DND-41 (cell line): ENCODE data around the gene LDLRAP1.

Experiments
- ATAC-seq: fragments of 200-7000 bp; cut with Tn5 transposase; 3 replicates; pipeline ENCODE4 v1.9.1; 2021; ENCODE audit warnings: low read depth; ENCODE audit not compliant: insufficient read depth
- DNase-seq: peaks from one replicate; pipeline ENCODE4 v3.0.0-alpha.2; 2020
- H2AFZ ChIP-seq: 2 replicates; pipeline ENCODE4 v1.6.0; 2012; ENCODE audit warnings: low read depth, low read length
- H3K27ac ChIP-seq: 2 replicates; pipeline ENCODE4 v1.5.1; 2012; ENCODE audit warnings: low read length, inconsistent platforms
- H3K27me3 ChIP-seq: fragments of 200-600 bp; sonication (generic); 2 replicates; pipeline ENCODE4 v1.6.0; 2012; ENCODE audit warnings: low read length, mild to moderate bottlenecking, inconsistent platforms; ENCODE audit not compliant: insufficient read depth, poor library complexity
- H3K36me3 ChIP-seq: 2 replicates; pipeline ENCODE4 v1.5.1; 2012; ENCODE audit warnings: low read length, inconsistent platforms; ENCODE audit not compliant: insufficient read depth
- H3K4me1 ChIP-seq: 2 replicates; pipeline ENCODE4 v1.5.1; 2012; ENCODE audit warnings: mild to moderate bottlenecking, low read length; ENCODE audit not compliant: insufficient read depth
- H3K4me2 ChIP-seq: 2 replicates; pipeline ENCODE4 v1.6.0; 2012; ENCODE audit warnings: mild to moderate bottlenecking, moderate library complexity, low read length, inconsistent platforms; ENCODE audit not compliant: insufficient read depth
- H3K4me3 ChIP-seq, 2 experiments: fragments of 200-600 bp in 1 of 2; shearing (Covaris generic) in 1 of 2; 2 replicates each; pipeline ENCODE4 v1.5.1; 2012 to 2016; ENCODE audit warnings: inconsistent platforms in 2 of 2, low read length in 2 of 2, mild to moderate bottlenecking in 2 of 2, low read depth in 1 of 2, moderate library complexity in 1 of 2
- H3K79me2 ChIP-seq: 2 replicates; pipeline ENCODE4 v1.6.0; 2012; ENCODE audit warnings: low read length, inconsistent platforms; ENCODE audit not compliant: insufficient read depth
- H3K9ac ChIP-seq: 2 replicates; pipeline ENCODE4 v1.6.0; 2012; ENCODE audit warnings: low read depth, mild to moderate bottlenecking, inconsistent platforms, low read length, moderate library complexity
- H3K9me3 ChIP-seq: 2 replicates; pipeline ENCODE4 v1.5.1; 2012; ENCODE audit warnings: low read length, moderate library complexity, mild to moderate bottlenecking, inconsistent platforms; ENCODE audit not compliant: insufficient read depth, severe bottlenecking
- H4K20me1 ChIP-seq: 2 replicates; pipeline ENCODE4 v1.6.0; 2012; ENCODE audit warnings: low read length; ENCODE audit not compliant: insufficient read depth
- CTCF ChIP-seq: IDR thresholded peaks from 2 replicates; pipeline ENCODE4 v1.5.1; 2012; ENCODE audit warnings: borderline replicate concordance, low read length, moderate library complexity, mild to moderate bottlenecking; ENCODE audit not compliant: poor library complexity, severe bottlenecking; ENCODE audit errors: extremely low read depth
- EZH2 ChIP-seq: IDR thresholded peaks from 3 replicates; pipeline ENCODE4 v1.6.1; 2012; ENCODE audit warnings: borderline replicate concordance, low read depth, mild to moderate bottlenecking, moderate library complexity, low read length, inconsistent platforms; ENCODE audit not compliant: severe bottlenecking

The LDLRAP1 gene

DNA sequence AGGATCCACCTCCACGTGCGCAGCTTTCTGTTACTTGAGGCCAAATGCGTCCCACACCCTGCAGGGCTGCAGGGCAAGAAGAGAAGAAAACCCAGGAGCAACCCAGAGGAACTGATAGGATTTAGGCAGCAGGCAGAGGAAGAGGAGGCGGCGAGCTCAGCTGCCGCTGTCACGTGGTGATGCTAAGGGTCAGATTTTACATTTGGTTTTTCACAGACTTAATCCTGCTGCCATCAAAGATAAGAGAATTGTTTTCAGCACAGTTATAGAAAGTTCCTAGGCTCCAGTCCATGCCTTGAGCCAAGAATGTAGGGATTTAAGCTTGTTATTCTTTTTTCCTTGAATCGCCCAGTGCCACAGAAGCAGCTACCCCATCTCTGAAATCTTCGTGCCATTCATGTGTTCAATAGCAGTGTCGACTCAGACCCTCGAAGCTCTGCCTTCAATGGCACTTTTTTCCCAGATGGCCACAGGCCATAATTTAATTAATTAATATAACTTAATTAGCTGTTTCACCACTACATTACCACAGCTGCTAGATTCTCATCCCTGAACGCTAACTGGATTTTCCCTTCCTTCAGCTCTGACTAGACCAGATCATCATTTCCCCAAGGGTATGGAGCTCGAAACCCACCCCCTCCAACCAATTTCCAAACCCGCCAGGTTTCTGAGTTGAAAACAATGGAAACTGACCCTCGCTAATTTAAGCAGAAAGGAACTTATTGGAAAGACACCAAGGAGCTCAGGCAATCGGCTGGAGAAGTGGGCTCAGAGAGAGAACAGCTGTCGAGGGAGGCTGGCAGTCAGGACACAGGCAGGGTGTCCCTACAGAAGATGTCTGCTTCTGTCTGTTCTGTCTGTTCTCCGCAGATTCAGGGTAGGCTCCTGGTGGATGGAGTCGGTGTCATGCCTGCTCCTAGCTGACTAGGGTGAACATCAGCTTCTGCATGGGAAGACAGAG lies 36.2 kb downstream of the LDLRAP1 start:
- Histone ChIP-seq H3K4me1 (no peaks in the 10 kb centered on the region; the same call in 1 of the 2 replicates), H3K9me3 (no peaks in the 10 kb centered on the region), H3K4me3 (no peak overlapping the region), H3K79me2 (no peaks in the 10 kb centered on the region), H2AFZ (no peak overlapping the region), H3K4me2 (no peak overlapping the region), H4K20me1 (no peaks in the 10 kb centered on the region; the same call in 1 of the 2 replicates), H3K36me3 (no peaks in the 10 kb centered on the region), H3K27ac (no peak overlapping the region), H3K9ac (no peak overlapping the region), H3K27me3 (no peaks in the 10 kb centered on the region)
- DNase-seq (no peak), ATAC-seq (no peak)
- TF ChIP-seq EZH2 = no peak
- TF ChIP-seq CTCF = no peak

- no peaks in the 10 kb centered on the region for H3K36me3 ChIP-seq
- ATAC-seq (no peak), DNase-seq (no peak)
- H3K79me2 ChIP-seq = no peaks in the 10 kb centered on the region
- no peak overlapping the region for H3K27ac ChIP-seq
- TF ChIP-seq EZH2 (no peak), CTCF (no peak)
- no peak overlapping the region for H3K4me2 ChIP-seq
- H2AFZ ChIP-seq = no peak overlapping the region
- no peaks in the 10 kb centered on the region for H3K27me3 ChIP-seq
- no peak overlapping the region for H3K9ac ChIP-seq
- H3K9me3 ChIP-seq = no peaks in the 10 kb centered on the region
- no peaks in the 10 kb centered on the region; the same call in 1 of the 2 replicates for H3K4me1 ChIP-seq
- no peak overlapping the region for H3K4me3 ChIP-seq
- H4K20me1 ChIP-seq = no peaks in the 10 kb centered on the region
These were observed 37.5 kb downstream of the LDLRAP1 start for GRCh38 chr1:25580927-25581326.

GRCh38 chr1:25581764-25582163 lies 38.4 kb downstream of the LDLRAP1 start:
- TF ChIP-seq CTCF (no peak), EZH2 (no peak)
- no peaks in the 10 kb centered on the region for H3K79me2 ChIP-seq
- ATAC-seq (no peak), DNase-seq (no peak)
- H3K4me3 ChIP-seq = no peak overlapping the region
- H3K27ac ChIP-seq = no peak overlapping the region
- no peak overlapping the region for H2AFZ ChIP-seq
- H3K4me1 ChIP-seq = no peaks in the 10 kb centered on the region; the same call in 1 of the 2 replicates
- H3K27me3 ChIP-seq = no peaks in the 10 kb centered on the region
- no peak overlapping the region for H3K4me2 ChIP-seq
- H3K9ac ChIP-seq = no peak overlapping the region
- H4K20me1 ChIP-seq = no peaks in the 10 kb centered on the region
- H3K9me3 ChIP-seq = no peaks in the 10 kb centered on the region
- H3K36me3 ChIP-seq = no peaks in the 10 kb centered on the region
